HEK293 (cell line): ENCODE results near the gene ZBTB17.

Source experiments
- CTCF ChIA-PET: fragments of 350-600 bp; formaldehyde crosslinking; extraction: SDS; loops from one replicate; lab custom pipeline; 2021; ENCODE audit warnings: antibody characterized with exemption; lab: Yijun Ruan, JAX
- POLR2A ChIA-PET: fragments of 300-600 bp; formaldehyde crosslinking; extraction: SDS; loops from one replicate; lab custom pipeline; 2020; ENCODE audit warnings: antibody characterized with exemption, inconsistent platforms; lab: Yijun Ruan, JAX
- H3K27ac ChIP-seq: fragments of 200-500 bp; sonication (Bioruptor generic); 2 replicates; pipeline ENCODE4 v1.5.1; 2014; ENCODE audit warnings: low read depth, low read length, control low read depth, inconsistent platforms; ENCODE audit errors: extremely low read depth
- H3K36me3 ChIP-seq, 2 experiments: fragments of 200-500 bp in 1 of 2; sonication (Bioruptor generic) in 1 of 2; 1 replicate in 1 of 2; 2 replicates in 1 of 2; pipeline ENCODE4 v1.5.1; 2014 to 2017; ENCODE audit warnings: inconsistent platforms in 2 of 2, low read length in 2 of 2; ENCODE audit not compliant: control insufficient read depth in 2 of 2, insufficient read depth in 1 of 2
- H3K4me1 ChIP-seq: fragments of 200-500 bp; sonication (Bioruptor generic); 2 replicates; pipeline ENCODE4 v1.5.1; 2014; ENCODE audit warnings: mild to moderate bottlenecking, low read length, inconsistent platforms; ENCODE audit not compliant: control insufficient read depth, insufficient read depth
- H3K4me3 ChIP-seq: 2 replicates; pipeline ENCODE4 v1.5.1; 2011; ENCODE audit warnings: low read depth, mild to moderate bottlenecking, control low read depth, low read length, moderate library complexity
- H3K9me3 ChIP-seq: fragments of 200-500 bp; sonication (Bioruptor generic); 2 replicates; pipeline ENCODE4 v1.5.1; 2014; ENCODE audit warnings: low read depth, low read length, inconsistent platforms; ENCODE audit not compliant: control insufficient read depth, insufficient read depth
- GLIS2 ChIP-seq: fragments of 450-650 bp; formaldehyde crosslinking; IDR thresholded peaks from 2 replicates; pipeline ENCODE4 v1.5.1; 2016; ENCODE audit warnings: missing biosample characterization, missing genetic modification characterization
- PRDM1 ChIP-seq: fragments of 450-650 bp; formaldehyde crosslinking; IDR thresholded peaks from 2 replicates; pipeline ENCODE4; 2016; ENCODE audit warnings: missing biosample characterization, missing genetic modification characterization
- REST ChIP-seq: fragments of 450-650 bp; formaldehyde crosslinking; IDR thresholded peaks from 2 replicates; pipeline ENCODE4 v1.5.1; 2016; ENCODE audit warnings: missing biosample characterization, missing genetic modification characterization
- SCRT1 ChIP-seq: fragments of 450-650 bp; formaldehyde crosslinking; IDR thresholded peaks from 2 replicates; pipeline ENCODE4 v1.5.1; 2016; ENCODE audit warnings: missing biosample characterization, missing genetic modification characterization, borderline replicate concordance
- SCRT2 ChIP-seq: fragments of 450-650 bp; formaldehyde crosslinking; IDR thresholded peaks from 2 replicates; pipeline ENCODE4 v1.5.1; 2016; ENCODE audit warnings: missing biosample characterization, missing genetic modification characterization
- ZBTB44 ChIP-seq: fragments of 450-650 bp; IDR thresholded peaks from 2 replicates; pipeline ENCODE4 v1.5.1; 2018; ENCODE audit warnings: missing biosample characterization, mild to moderate bottlenecking, missing genetic modification characterization
- ZFP41 ChIP-seq: fragments of 450-650 bp; formaldehyde crosslinking; IDR thresholded peaks from 2 replicates; pipeline ENCODE4 v1.5.1; 2016; ENCODE audit warnings: missing biosample characterization, missing genetic modification characterization, borderline replicate concordance
- ZIC2 ChIP-seq: fragments of 450-650 bp; formaldehyde crosslinking; IDR thresholded peaks from 2 replicates; pipeline ENCODE4 v1.5.1; 2016; ENCODE audit warnings: missing biosample characterization, missing genetic modification characterization
- ZNF148 ChIP-seq: fragments of 450-650 bp; formaldehyde crosslinking; IDR thresholded peaks from 2 replicates; pipeline ENCODE4 v1.5.0; 2017; ENCODE audit warnings: missing biosample characterization, missing genetic modification characterization, borderline replicate concordance
- ZNF16 ChIP-seq: fragments of 450-650 bp; formaldehyde crosslinking; IDR thresholded peaks from 2 replicates; pipeline ENCODE4 v1.5.1; 2016; ENCODE audit warnings: low read depth, missing biosample characterization, missing genetic modification characterization
- ZNF169 ChIP-seq: fragments of 450-650 bp; formaldehyde crosslinking; IDR thresholded peaks from 2 replicates; pipeline ENCODE4 v1.5.1; 2016; ENCODE audit warnings: missing biosample characterization, missing genetic modification characterization
- ZNF184 ChIP-seq: fragments of 450-650 bp; IDR thresholded peaks from 2 replicates; pipeline ENCODE4 v1.5.1; 2018; ENCODE audit warnings: missing biosample characterization, mild to moderate bottlenecking, missing genetic modification characterization
- ZNF248 ChIP-seq: fragments of 450-650 bp; formaldehyde crosslinking; IDR thresholded peaks from 2 replicates; pipeline ENCODE4 v1.5.1; 2017; ENCODE audit warnings: missing biosample characterization, missing genetic modification characterization
- ZNF266 ChIP-seq: fragments of 450-650 bp; formaldehyde crosslinking; IDR thresholded peaks from 2 replicates; pipeline ENCODE4 v1.5.1; 2016; ENCODE audit warnings: missing biosample characterization, missing genetic modification characterization, low read depth
- ZNF501 ChIP-seq: fragments of 450-650 bp; formaldehyde crosslinking; IDR thresholded peaks from 2 replicates; pipeline ENCODE4 v1.5.1; 2016; ENCODE audit warnings: missing biosample characterization, missing genetic modification characterization
- ZNF600 ChIP-seq: fragments of 450-650 bp; formaldehyde crosslinking; IDR thresholded peaks from 2 replicates; pipeline ENCODE4 v1.5.1; 2016; ENCODE audit warnings: missing biosample characterization, missing genetic modification characterization
- ZNF660 ChIP-seq: fragments of 450-650 bp; IDR thresholded peaks from 2 replicates; pipeline ENCODE4 v1.5.1; 2018; ENCODE audit warnings: missing biosample characterization, mild to moderate bottlenecking, missing genetic modification characterization
- ZNF677 ChIP-seq: fragments of 450-650 bp; IDR thresholded peaks from 2 replicates; pipeline ENCODE4 v1.5.0; 2018; ENCODE audit warnings: missing biosample characterization, mild to moderate bottlenecking, missing genetic modification characterization, moderate library complexity
- ZNF747 ChIP-seq: fragments of 450-650 bp; formaldehyde crosslinking; IDR thresholded peaks from 2 replicates; pipeline ENCODE4 v1.5.1; 2016; ENCODE audit warnings: missing biosample characterization, missing genetic modification characterization
- ZNF76 ChIP-seq: fragments of 450-650 bp; formaldehyde crosslinking; IDR thresholded peaks from 2 replicates; pipeline ENCODE4; 2016; ENCODE audit warnings: low read depth, missing biosample characterization, missing genetic modification characterization, borderline replicate concordance
- ZXDB ChIP-seq: fragments of 450-650 bp; formaldehyde crosslinking; IDR thresholded peaks from 2 replicates; pipeline ENCODE4 v1.5.1; 2016; ENCODE audit warnings: missing biosample characterization, missing genetic modification characterization
- TF ChIP-seq, protein P1 (sequence below): fragments of 450-650 bp; formaldehyde crosslinking; IDR thresholded peaks from 2 replicates; pipeline ENCODE4 v1.5.1; 2016; ENCODE audit warnings: missing biosample characterization, missing genetic modification characterization, low read depth

ZBTB17 gene

GRCh38 chr1:15933684-15934083 lies 42.2 kb downstream of the ZBTB17 start:
- CTCF ChIA-PET = interaction anchor here (1.3 kb wide), 1 partner anchor 8 kb away, joined by 3 read pairs; no protein-coding TSS in a partner anchor
- TF ChIP-seq GLIS2 (peak; percentile 32), ZIC2 (tag by site-specific recombination) (no peak), ZNF184 (tag by site-specific recombination) (no peak), ZNF248 (tag by site-specific recombination) (no peak), ZNF266 (tag by site-specific recombination) (no peak), PRDM1 (tag by site-specific recombination) (no peak), ZNF747 (tag by site-specific recombination) (no peak), ZNF16 (no peak), SCRT1 (tag by site-specific recombination) (peak; percentile 86), SCRT2 (tag by site-specific recombination) (peak; percentile 80)
- TF ChIP-seq, protein P1, sequence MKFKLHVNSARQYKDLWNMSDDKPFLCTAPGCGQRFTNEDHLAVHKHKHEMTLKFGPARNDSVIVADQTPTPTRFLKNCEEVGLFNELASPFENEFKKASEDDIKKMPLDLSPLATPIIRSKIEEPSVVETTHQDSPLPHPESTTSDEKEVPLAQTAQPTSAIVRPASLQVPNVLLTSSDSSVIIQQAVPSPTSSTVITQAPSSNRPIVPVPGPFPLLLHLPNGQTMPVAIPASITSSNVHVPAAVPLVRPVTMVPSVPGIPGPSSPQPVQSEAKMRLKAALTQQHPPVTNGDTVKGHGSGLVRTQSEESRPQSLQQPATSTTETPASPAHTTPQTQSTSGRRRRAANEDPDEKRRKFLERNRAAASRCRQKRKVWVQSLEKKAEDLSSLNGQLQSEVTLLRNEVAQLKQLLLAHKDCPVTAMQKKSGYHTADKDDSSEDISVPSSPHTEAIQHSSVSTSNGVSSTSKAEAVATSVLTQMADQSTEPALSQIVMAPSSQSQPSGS (tag by site-specific recombination) = no peak
- H3K9me3 ChIP-seq = no peaks in the 10 kb centered on the region
- H3K4me3 ChIP-seq = no peak overlapping the region
- peak overlapping the region; percentile 25; the same call in 1 of the 2 replicates for H3K27ac ChIP-seq
- peaks cover 25 to 100% of the 10 kb centered on the region in 2 experiments for H3K36me3 ChIP-seq
- POLR2A ChIA-PET = no interaction called here
- no peaks in the 10 kb centered on the region for H3K4me1 ChIP-seq

DNA sequence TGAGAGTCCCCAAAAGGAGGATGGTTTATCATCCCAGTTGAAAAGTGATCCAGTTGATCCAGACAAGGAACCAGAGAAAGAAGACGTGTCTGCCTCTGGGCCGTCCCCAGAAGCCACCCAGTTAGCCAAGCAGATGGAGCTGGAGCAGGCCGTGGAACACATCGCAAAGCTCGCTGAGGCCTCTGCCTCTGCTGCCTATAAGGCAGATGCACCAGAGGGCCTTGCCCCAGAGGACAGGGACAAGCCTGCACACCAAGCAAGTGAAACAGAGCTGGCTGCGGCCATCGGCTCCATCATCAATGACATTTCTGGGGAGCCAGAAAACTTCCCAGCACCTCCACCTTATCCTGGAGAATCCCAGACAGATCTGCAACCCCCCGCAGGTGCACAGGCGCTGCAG lies 43.3 kb downstream of the ZBTB17 start:
- no peak for TF ChIP-seq ZXDB (tag by site-specific recombination)
- no peak for TF ChIP-seq ZNF660
- TF ChIP-seq ZBTB44 (tag by site-specific recombination) = no peak
- TF ChIP-seq ZNF501 (tag by site-specific recombination) = no peak
- no peak for TF ChIP-seq ZNF76 (tag by site-specific recombination)
- no peak for TF ChIP-seq ZNF600 (tag by site-specific recombination)
- no peak for TF ChIP-seq ZNF677 (tag by site-specific recombination)
- TF ChIP-seq ZNF169 = no peak
- TF ChIP-seq REST (tag by site-specific recombination) = no peak
- TF ChIP-seq ZNF148 (tag by site-specific recombination) = no peak
- no peak for TF ChIP-seq ZFP41 (tag by site-specific recombination)
- Histone ChIP-seq H3K36me3 (peaks cover 35 to 100% of the 10 kb centered on the region in 2 experiments), H3K4me3 (no peak overlapping the region), H3K4me1 (no peaks in the 10 kb centered on the region), H3K9me3 (no peaks in the 10 kb centered on the region), H3K27ac (no peak overlapping the region)
- POLR2A ChIA-PET = no interaction called here
- CTCF ChIA-PET = no interaction called here
